Hematopoietic multipotent progenitor cell treated with erythropoietin and hydrocortisone succinate and interleukin-3 and kit ligand, for 15 days (in vitro differentiated cells): ENCODE data around the gene NANOS1.

Experiments used
- DNase-seq: peaks from one replicate; pipeline ENCODE4 v3.0.0-alpha.2; 2015; ENCODE audit warnings: low spot score

NANOS1 gene

GRCh38 chr10:119060107-119060506 lies 30.6 kb downstream of the NANOS1 start:
- DNase-seq, result no peak

- no peak for DNase-seq
These were observed 31.8 kb downstream of the NANOS1 start for GRCh38 chr10:119061352-119061751.

GRCh38 chr10:119061926-119062325 lies 32.4 kb downstream of the NANOS1 start:
- DNase-seq, result no peak

GRCh38 chr10:119070395-119071165 lies 41.1 kb downstream of the NANOS1 start:
- no peak for DNase-seq

- DNase-seq, result no peak
These were observed 44.1 kb downstream of the NANOS1 start for GRCh38 chr10:119073584-119073983.

GRCh38 chr10:119078422-119079179 lies 49.1 kb downstream of the NANOS1 start:
- no peak for DNase-seq

GRCh38 chr10:119079599-119080520 lies 50.3 kb downstream of the NANOS1 start:
- DNase-seq, result peak; percentile 63

- DNase-seq, result peak; percentile 93
These were observed 51.2 kb downstream of the NANOS1 start, which contains the start of gene EIF3A for GRCh38 chr10:119080521-119081259. EIF3A (minus strand) TSS chr10:119080817; CDS start chr10:119080676, 141 bp downstream.
